ENCODE results near the gene PECR.

GRCh38 chr2:216103213-216103612 lies 21.6 kb upstream of the PECR start:
- TF ChIP-seq POLR2A (IDR thresholded peaks at IDR 0.05) (no peak), CTCF (IDR thresholded peaks at IDR 0.05) (no peak)
